ENCODE measurements around the gene COL1A2. TPM values are rescaled to one million over a fixed set of nuclear protein-coding genes. Genes with fewer than 3 reads are reported as not detected.

Gene COL1A2
- polyA plus RNA-seq, 1 donor from 2014 or later = 2.5 TPM

DNA sequence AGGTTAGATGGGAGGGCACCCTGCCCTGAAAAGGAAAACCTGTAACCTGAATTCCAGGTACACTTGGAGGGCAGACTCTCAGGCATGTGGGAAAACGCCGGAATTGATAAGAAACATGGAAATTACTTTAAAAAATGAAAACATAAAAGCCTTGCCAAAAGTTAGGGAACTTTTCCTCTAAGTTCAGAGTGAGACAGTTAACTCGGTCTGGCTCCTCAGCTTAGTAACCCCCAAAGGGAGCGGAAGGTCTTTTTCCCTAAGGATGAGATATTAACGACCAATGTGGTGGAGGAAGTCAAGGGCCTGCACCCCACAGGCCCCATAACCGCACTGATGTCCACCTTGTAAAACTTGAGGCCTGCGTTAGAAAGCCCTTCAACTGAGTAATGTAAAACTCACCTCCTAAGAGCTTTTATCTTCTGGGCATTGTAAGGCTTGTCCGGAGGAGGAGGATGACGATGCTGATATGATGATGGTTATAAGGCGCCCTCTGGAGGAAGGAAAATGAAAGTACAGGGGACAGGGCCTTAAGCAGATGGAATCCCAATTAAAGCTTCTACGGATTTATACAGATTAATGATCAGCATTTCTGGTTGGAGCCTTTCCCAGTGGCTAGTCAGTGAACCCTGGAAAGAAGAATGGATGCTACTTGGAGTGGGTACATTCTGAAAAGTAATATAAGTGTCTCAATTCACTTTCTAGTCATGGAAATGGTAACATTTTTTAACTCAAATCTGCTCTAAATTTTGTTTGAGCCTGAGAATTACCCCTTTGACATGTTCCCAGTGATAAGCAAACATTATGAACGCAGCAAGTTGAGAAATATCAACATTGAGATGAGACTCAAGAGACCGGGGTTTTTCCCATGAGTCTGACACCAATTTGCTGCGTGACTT is 694 bp downstream of the COL1A2 start:
- Histone ChIP-seq H3K4me2 (ENCODE audit: low read length) (no peak overlapping the region), H3K4me3 (ENCODE audit: low read length) (no peak overlapping the region), H4K20me1 (ENCODE audit: insufficient read depth) (no peaks in the 10 kb centered on the region), H3K9me3 (ENCODE audit: low read length) (no peaks in the 10 kb centered on the region), H3K36me3 (ENCODE audit: insufficient read depth, low read length) (no peaks in the 10 kb centered on the region), H3K9me2 (ENCODE audit: insufficient read depth, low read length) (no peaks in the 10 kb centered on the region), H2AFZ (ENCODE audit: low read depth, low read length) (no peak overlapping the region), H3K27me3 (ENCODE audit: insufficient read depth, low read depth, low read length) (no peaks in the 10 kb centered on the region), H3F3A (ENCODE audit: insufficient read depth, low read length, poor library complexity, severe bottlenecking) (no peaks in the 10 kb centered on the region), H3K9ac (ENCODE audit: low read length) (no peak overlapping the region), H3K79me2 (replicated peaks; ENCODE audit: insufficient read depth, low read length) (no peaks in the 10 kb centered on the region), H3K27ac (ENCODE audit: low read length) (no peak overlapping the region)
- TF ChIP-seq RAD21 (conservative IDR thresholded peaks at IDR 0.05) (no peak), EZH2 (IDR thresholded peaks at IDR 0.05; ENCODE audit: borderline replicate concordance, insufficient read depth, low read length, poor library complexity, severe bottlenecking) (no peak), POLR2AphosphoS5 (IDR thresholded peaks at IDR 0.05) (no peak), TAF1 (IDR thresholded peaks at IDR 0.05; ENCODE audit: low read depth) (no peak), MXI1 (conservative IDR thresholded peaks at IDR 0.05; ENCODE audit: poor library complexity, severe bottlenecking) (no peak)
- TF ChIP-seq, protein P1, sequence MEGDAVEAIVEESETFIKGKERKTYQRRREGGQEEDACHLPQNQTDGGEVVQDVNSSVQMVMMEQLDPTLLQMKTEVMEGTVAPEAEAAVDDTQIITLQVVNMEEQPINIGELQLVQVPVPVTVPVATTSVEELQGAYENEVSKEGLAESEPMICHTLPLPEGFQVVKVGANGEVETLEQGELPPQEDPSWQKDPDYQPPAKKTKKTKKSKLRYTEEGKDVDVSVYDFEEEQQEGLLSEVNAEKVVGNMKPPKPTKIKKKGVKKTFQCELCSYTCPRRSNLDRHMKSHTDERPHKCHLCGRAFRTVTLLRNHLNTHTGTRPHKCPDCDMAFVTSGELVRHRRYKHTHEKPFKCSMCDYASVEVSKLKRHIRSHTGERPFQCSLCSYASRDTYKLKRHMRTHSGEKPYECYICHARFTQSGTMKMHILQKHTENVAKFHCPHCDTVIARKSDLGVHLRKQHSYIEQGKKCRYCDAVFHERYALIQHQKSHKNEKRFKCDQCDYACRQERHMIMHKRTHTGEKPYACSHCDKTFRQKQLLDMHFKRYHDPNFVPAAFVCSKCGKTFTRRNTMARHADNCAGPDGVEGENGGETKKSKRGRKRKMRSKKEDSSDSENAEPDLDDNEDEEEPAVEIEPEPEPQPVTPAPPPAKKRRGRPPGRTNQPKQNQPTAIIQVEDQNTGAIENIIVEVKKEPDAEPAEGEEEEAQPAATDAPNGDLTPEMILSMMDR (IDR thresholded peaks at IDR 0.05; ENCODE audit: poor library complexity, severe bottlenecking) = no peak
- TF ChIP-seq, protein P2, sequence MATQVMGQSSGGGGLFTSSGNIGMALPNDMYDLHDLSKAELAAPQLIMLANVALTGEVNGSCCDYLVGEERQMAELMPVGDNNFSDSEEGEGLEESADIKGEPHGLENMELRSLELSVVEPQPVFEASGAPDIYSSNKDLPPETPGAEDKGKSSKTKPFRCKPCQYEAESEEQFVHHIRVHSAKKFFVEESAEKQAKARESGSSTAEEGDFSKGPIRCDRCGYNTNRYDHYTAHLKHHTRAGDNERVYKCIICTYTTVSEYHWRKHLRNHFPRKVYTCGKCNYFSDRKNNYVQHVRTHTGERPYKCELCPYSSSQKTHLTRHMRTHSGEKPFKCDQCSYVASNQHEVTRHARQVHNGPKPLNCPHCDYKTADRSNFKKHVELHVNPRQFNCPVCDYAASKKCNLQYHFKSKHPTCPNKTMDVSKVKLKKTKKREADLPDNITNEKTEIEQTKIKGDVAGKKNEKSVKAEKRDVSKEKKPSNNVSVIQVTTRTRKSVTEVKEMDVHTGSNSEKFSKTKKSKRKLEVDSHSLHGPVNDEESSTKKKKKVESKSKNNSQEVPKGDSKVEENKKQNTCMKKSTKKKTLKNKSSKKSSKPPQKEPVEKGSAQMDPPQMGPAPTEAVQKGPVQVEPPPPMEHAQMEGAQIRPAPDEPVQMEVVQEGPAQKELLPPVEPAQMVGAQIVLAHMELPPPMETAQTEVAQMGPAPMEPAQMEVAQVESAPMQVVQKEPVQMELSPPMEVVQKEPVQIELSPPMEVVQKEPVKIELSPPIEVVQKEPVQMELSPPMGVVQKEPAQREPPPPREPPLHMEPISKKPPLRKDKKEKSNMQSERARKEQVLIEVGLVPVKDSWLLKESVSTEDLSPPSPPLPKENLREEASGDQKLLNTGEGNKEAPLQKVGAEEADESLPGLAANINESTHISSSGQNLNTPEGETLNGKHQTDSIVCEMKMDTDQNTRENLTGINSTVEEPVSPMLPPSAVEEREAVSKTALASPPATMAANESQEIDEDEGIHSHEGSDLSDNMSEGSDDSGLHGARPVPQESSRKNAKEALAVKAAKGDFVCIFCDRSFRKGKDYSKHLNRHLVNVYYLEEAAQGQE (IDR thresholded peaks at IDR 0.05; ENCODE audit: borderline replicate concordance) = no peak

DNA sequence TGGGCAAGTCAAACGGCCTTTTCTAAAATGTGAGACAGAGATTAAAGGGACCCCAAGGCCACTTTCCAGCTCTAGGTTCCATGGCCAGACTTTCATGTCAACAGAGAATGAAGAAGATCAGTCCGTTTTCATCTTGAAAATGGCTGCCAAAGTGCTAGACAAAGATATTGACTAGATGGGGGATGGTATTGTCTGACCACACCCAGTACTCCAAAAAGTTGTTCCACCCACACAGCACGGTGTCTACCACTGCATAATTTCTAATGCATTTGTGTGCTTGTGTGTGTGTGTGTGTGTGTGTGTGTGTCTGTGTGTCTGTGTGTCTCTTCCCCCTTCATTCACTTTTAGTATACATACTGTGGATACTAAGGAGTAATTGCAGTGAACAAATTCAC is 1.3 kb downstream of the COL1A2 start:
- H3K4me2 ChIP-seq (ENCODE audit: low read length) = no peak overlapping the region
- H3F3A ChIP-seq (ENCODE audit: insufficient read depth, low read length, poor library complexity, severe bottlenecking) = no peaks in the 10 kb centered on the region
- no peak for TF ChIP-seq EP300 (conservative IDR thresholded peaks at IDR 0.05; ENCODE audit: poor library complexity, severe bottlenecking)
- TF ChIP-seq MXI1 (conservative IDR thresholded peaks at IDR 0.05; ENCODE audit: poor library complexity, severe bottlenecking) = no peak
- TF ChIP-seq POLR2AphosphoS5 (IDR thresholded peaks at IDR 0.05) = no peak
- no peak for TF ChIP-seq TAF1 (IDR thresholded peaks at IDR 0.05; ENCODE audit: low read depth)
- TF ChIP-seq SMC3 (conservative IDR thresholded peaks at IDR 0.05; ENCODE audit: poor library complexity) = no peak
- TF ChIP-seq RAD21 (conservative IDR thresholded peaks at IDR 0.05) = no peak
- TF ChIP-seq, protein P2 (IDR thresholded peaks at IDR 0.05; ENCODE audit: borderline replicate concordance) = no peak
- TF ChIP-seq EZH2 (IDR thresholded peaks at IDR 0.05; ENCODE audit: borderline replicate concordance, insufficient read depth, low read length, poor library complexity, severe bottlenecking) = no peak
- TF ChIP-seq, protein P1 (IDR thresholded peaks at IDR 0.05; ENCODE audit: poor library complexity, severe bottlenecking) = no peak
- H3K36me3 ChIP-seq (ENCODE audit: insufficient read depth, low read length) = no peaks in the 10 kb centered on the region
- no peaks in the 10 kb centered on the region for H3K79me2 ChIP-seq (replicated peaks; ENCODE audit: insufficient read depth, low read length)
- H3K27me3 ChIP-seq (ENCODE audit: insufficient read depth, low read depth, low read length) = no peaks in the 10 kb centered on the region
- no peak overlapping the region for H3K9ac ChIP-seq (ENCODE audit: low read length)
- no peaks in the 10 kb centered on the region for H3K9me2 ChIP-seq (ENCODE audit: insufficient read depth, low read length)
- no peaks in the 10 kb centered on the region for H4K20me1 ChIP-seq (ENCODE audit: insufficient read depth)
- no peak overlapping the region for H2AFZ ChIP-seq (ENCODE audit: low read depth, low read length)
- H3K9me3 ChIP-seq (ENCODE audit: low read length) = no peaks in the 10 kb centered on the region
- no peak overlapping the region for H3K27ac ChIP-seq (ENCODE audit: low read length)
- no peak overlapping the region for H3K4me3 ChIP-seq (ENCODE audit: low read length)
